PC-9 (cell line): Measurements from ENCODE around the gene KIF16B. TPM values are rescaled to one million over a fixed set of nuclear protein-coding genes. Genes with fewer than 3 reads are reported as not detected.

Source experiments
- BruUV-seq: library from RNA; stranded (reverse); fragments of 400-500 nt; replicated peaks from 2 replicates; lab custom pipeline; 2021; lab: Mats Ljungman, UMichigan
- CTCF ChIA-PET: fragments of 300-600 bp; sonication (Branson Sonifier 250); formaldehyde crosslinking; loops from one replicate; lab custom pipeline; 2022; ENCODE audit warnings: antibody characterized with exemption; lab: Charles Lee
- POLR2A ChIA-PET: fragments of 300-600 bp; sonication (Branson Sonifier 250); formaldehyde crosslinking; loops from one replicate; lab custom pipeline; 2022; ENCODE audit warnings: antibody characterized with exemption; ENCODE audit not compliant: unreplicated experiment; lab: Charles Lee
- DNase-seq, 2 experiments: peaks; one replicate each; pipeline versions ENCODE4 v3.0.0 to v3.0.0-alpha.2; 2015 to 2022; ENCODE audit warnings: mixed read lengths in 1 of 2
- H2AFZ ChIP-seq: fragments of 200-600 bp; sonication (generic); 2 replicates; pipeline ENCODE4 v1.8.1; 2017; ENCODE audit warnings: antibody characterized with exemption
- H3F3A ChIP-seq: fragments of 200-600 bp; sonication (generic); 2 replicates; pipeline ENCODE4 v1.8.1; 2017; ENCODE audit warnings: antibody characterized with exemption, mild to moderate bottlenecking, low read depth; ENCODE audit not compliant: insufficient read depth
- H3K27ac ChIP-seq: fragments of 200-600 bp; sonication (generic); 2 replicates; pipeline ENCODE4 v1.6.1; 2016; ENCODE audit warnings: mixed run types
- H3K27me3 ChIP-seq: fragments of 200-600 bp; sonication (generic); 2 replicates; pipeline ENCODE4 v1.6.1; 2016; ENCODE audit warnings: low read depth, mixed run types; ENCODE audit not compliant: insufficient read depth
- H3K36me3 ChIP-seq: fragments of 200-600 bp; sonication (generic); 2 replicates; pipeline ENCODE4 v1.6.1; 2016; ENCODE audit warnings: low read depth, mixed run types
- H3K4me1 ChIP-seq: fragments of 200-600 bp; sonication (generic); replicated peaks from 2 replicates; pipeline ENCODE4 v1.6.1; 2016; ENCODE audit warnings: mixed run types; ENCODE audit not compliant: insufficient read depth
- H3K4me2 ChIP-seq: fragments of 200-600 bp; sonication (generic); 2 replicates; pipeline ENCODE4 v1.6.1; 2017; ENCODE audit warnings: mixed run types
- H3K4me3 ChIP-seq: fragments of 200-600 bp; sonication (generic); 2 replicates; pipeline ENCODE4 v1.6.1; 2016; ENCODE audit warnings: mixed run types
- H3K79me2 ChIP-seq: fragments of 200-600 bp; sonication (generic); 2 replicates; pipeline ENCODE4 v1.6.1; 2017; ENCODE audit warnings: low read depth, mixed run types
- H3K9me2 ChIP-seq: fragments of 200-600 bp; sonication (generic); 2 replicates; pipeline ENCODE4 v1.8.1; 2017; ENCODE audit warnings: mild to moderate bottlenecking; ENCODE audit not compliant: insufficient read depth
- H3K9me3 ChIP-seq: fragments of 200-600 bp; sonication (generic); 2 replicates; pipeline ENCODE4 v1.8.1; 2016; ENCODE audit warnings: low read depth; ENCODE audit not compliant: insufficient read depth
- H4K20me1 ChIP-seq: fragments of 200-600 bp; sonication (generic); 2 replicates; pipeline ENCODE4 v1.8.1; 2017; ENCODE audit not compliant: insufficient read depth
- EZH2 ChIP-seq: fragments of 200-600 bp; sonication (generic); IDR thresholded peaks from 2 replicates; pipeline ENCODE4 v1.8.0; 2017; ENCODE audit warnings: antibody characterized with exemption, low read depth
- intact Hi-C: fragments of 100-400 bp; cut with micrococcal nuclease; formaldehyde crosslinking; loops from one replicate; pipeline ENCODE4 v1.10.0; 2022; ENCODE audit not compliant: unreplicated experiment
- total RNA-seq: library from RNA; stranded (reverse); gene quantifications from 2 replicates; pipeline ENCODE4 v1.2.3, GENCODE V29; 2021
- TF ChIP-seq, protein P1 (sequence below): fragments of 200-600 bp; sonication (generic); conservative IDR thresholded peaks from 2 replicates; pipeline ENCODE4 v1.6.1; 2017; ENCODE audit warnings: mixed run types, antibody characterized with exemption, mild to moderate bottlenecking, moderate library complexity

Gene KIF16B
- total RNA-seq, 1 experiment from 2014 or later = 17.6 TPM

DNA sequence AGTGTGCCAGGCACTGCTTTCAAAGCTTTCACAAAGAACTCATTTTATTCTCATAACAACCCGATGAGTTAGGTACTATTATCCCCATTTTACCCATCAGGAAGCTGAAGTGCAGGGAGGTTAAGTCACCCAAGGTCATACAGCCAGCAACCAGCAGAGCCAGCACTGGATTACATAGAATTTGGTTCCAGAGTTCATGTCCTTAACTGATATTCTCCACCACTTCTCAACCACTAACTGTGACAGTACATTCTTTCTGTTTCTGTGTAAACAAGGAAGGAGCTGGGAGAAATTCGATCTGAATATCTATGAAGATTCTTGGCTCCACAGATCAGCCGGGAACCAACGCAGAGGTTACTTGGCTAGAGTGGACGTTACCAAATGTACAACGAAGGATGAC is 98.0 kb downstream of the KIF16B start:
- POLR2A ChIA-PET = no interaction called here
- no peaks in the 10 kb centered on the region for H3K27me3 ChIP-seq
- H3K9me2 ChIP-seq = no peaks in the 10 kb centered on the region
- TF ChIP-seq, protein P1, sequence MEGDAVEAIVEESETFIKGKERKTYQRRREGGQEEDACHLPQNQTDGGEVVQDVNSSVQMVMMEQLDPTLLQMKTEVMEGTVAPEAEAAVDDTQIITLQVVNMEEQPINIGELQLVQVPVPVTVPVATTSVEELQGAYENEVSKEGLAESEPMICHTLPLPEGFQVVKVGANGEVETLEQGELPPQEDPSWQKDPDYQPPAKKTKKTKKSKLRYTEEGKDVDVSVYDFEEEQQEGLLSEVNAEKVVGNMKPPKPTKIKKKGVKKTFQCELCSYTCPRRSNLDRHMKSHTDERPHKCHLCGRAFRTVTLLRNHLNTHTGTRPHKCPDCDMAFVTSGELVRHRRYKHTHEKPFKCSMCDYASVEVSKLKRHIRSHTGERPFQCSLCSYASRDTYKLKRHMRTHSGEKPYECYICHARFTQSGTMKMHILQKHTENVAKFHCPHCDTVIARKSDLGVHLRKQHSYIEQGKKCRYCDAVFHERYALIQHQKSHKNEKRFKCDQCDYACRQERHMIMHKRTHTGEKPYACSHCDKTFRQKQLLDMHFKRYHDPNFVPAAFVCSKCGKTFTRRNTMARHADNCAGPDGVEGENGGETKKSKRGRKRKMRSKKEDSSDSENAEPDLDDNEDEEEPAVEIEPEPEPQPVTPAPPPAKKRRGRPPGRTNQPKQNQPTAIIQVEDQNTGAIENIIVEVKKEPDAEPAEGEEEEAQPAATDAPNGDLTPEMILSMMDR = no peak
- no peak for TF ChIP-seq EZH2
- no peaks in the 10 kb centered on the region for H3K36me3 ChIP-seq
- no peaks in the 10 kb centered on the region for H3K79me2 ChIP-seq
- H3K27ac ChIP-seq = peak overlapping the region; percentile 9; the same call in 1 of the 2 replicates
- intact Hi-C loops = loop anchor here (5.0 kb wide), 1 partner anchor 833 kb away; no protein-coding TSS in a partner anchor
- DNase-seq = peak in 1 of 2 experiments; percentile 82
- H3K4me2 ChIP-seq = peak overlapping the region; percentile 23
- BruUV-seq = no TSS peak
- H3K4me1 ChIP-seq = peaks cover 46% of the 10 kb centered on the region
- H3F3A ChIP-seq = peaks cover 23% of the 10 kb centered on the region; the same call in 1 of the 2 replicates
- CTCF ChIA-PET = interaction anchor here (0.6 kb wide), 1 partner anchor 585 kb away, joined by 3 read pairs; no protein-coding TSS in a partner anchor
- no peaks in the 10 kb centered on the region for H4K20me1 ChIP-seq
- H3K4me3 ChIP-seq = no peak overlapping the region
- H3K9me3 ChIP-seq = no peaks in the 10 kb centered on the region
- H2AFZ ChIP-seq = no peak overlapping the region

DNA sequence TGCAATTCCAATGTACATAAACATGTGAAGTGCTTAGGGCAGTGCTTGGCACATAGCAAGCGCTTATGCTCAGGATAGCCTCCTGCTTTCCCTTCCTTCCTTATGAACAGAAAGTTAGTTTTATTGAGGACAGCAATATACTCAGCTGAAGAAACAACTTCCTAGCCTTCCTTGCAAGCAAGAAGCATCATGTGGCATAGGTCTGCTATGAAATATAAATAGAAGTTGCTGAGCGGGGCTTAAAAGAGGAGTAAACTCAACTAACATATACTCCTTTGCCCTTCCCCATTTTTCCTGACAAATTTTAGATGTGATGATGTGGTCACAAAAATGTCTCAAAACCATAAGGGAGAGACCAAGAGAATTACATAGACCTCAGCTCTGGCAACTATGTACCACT is 98.9 kb downstream of the KIF16B start:
- DNase-seq = no peak
- no peaks in the 10 kb centered on the region; the same call in 1 of the 2 replicates for H3K36me3 ChIP-seq
- no peaks in the 10 kb centered on the region for H3K9me3 ChIP-seq
- peaks cover 46% of the 10 kb centered on the region for H3K4me1 ChIP-seq
- H4K20me1 ChIP-seq = no peaks in the 10 kb centered on the region
- CTCF ChIA-PET = no interaction called here
- intact Hi-C loops = no loop called here
- H3K27ac ChIP-seq = no peak overlapping the region
- POLR2A ChIA-PET = no interaction called here
- H2AFZ ChIP-seq = no peak overlapping the region
- TF ChIP-seq, protein P1 = no peak
- TF ChIP-seq EZH2 = no peak
- no peak overlapping the region for H3K4me3 ChIP-seq
- peaks cover 23% of the 10 kb centered on the region; the same call in 1 of the 2 replicates for H3F3A ChIP-seq
- no peaks in the 10 kb centered on the region for H3K9me2 ChIP-seq
- no TSS peak for BruUV-seq
- no peak overlapping the region for H3K4me2 ChIP-seq
- H3K79me2 ChIP-seq = no peaks in the 10 kb centered on the region
- no peaks in the 10 kb centered on the region for H3K27me3 ChIP-seq

DNA sequence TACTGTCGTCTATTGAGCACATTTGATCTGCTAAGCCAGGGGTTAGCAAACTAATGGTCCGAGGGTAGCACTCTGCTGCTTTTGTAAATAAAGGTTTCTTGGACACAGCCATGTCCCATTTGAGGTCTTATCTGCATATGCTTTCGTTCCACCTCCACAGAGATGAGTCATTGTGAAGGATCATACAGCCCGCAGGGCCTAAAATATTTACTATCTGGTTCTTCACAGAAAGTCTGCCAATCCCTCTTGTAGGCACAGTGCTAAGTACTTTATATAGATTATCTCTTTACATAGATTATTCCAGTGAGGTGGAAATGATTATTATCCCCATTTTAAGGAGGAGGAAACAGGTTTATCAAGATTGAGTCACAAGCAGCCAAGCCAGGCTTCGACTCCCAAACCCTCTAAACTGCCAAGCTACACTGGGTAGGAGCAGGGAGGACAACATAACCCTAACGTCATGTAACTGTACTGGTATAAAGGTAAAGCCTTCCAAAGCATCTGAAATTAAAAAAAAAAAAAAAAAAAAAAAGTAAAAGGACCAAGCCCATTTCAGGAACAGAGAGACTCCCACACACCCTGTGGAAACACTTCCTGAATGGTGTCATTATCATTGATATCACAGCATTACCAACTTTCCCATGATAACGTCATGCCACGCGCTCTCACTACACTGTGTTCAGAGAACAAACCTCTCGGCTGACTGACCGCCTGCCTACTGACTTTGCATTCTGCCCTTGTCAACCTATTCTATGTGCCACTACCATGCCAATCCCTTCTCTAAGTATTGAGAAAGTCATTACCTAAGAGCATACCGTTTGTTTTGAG is 101.0 kb downstream of the KIF16B start:
- intact Hi-C loops = no loop called here
- H3K79me2 ChIP-seq = no peaks in the 10 kb centered on the region
- H3K36me3 ChIP-seq = no peaks in the 10 kb centered on the region; the same call in 1 of the 2 replicates
- H2AFZ ChIP-seq = no peak overlapping the region
- POLR2A ChIA-PET = no interaction called here
- H4K20me1 ChIP-seq = no peaks in the 10 kb centered on the region
- H3K9me3 ChIP-seq = no peaks in the 10 kb centered on the region
- H3F3A ChIP-seq = peaks cover 23% of the 10 kb centered on the region; the same call in 1 of the 2 replicates
- peaks cover 38% of the 10 kb centered on the region for H3K4me1 ChIP-seq
- H3K27me3 ChIP-seq = no peaks in the 10 kb centered on the region
- H3K9me2 ChIP-seq = no peaks in the 10 kb centered on the region
- peak in 1 of 2 experiments; percentile 84 for DNase-seq
- no peak overlapping the region for H3K4me3 ChIP-seq
- no peak for TF ChIP-seq EZH2
- TF ChIP-seq, protein P1 = no peak
- peak overlapping the region; percentile 24; the same call in 1 of the 2 replicates for H3K4me2 ChIP-seq
- BruUV-seq = no TSS peak
- peak overlapping the region; percentile 8; the same call in 1 of the 2 replicates for H3K27ac ChIP-seq
- CTCF ChIA-PET = no interaction called here
